SU-DHL-6 (cell line): ENCODE data around the gene OSBPL10.

Experiments used
- CTCF ChIP-seq: fragments of 200-600 bp; sonication (generic); IDR thresholded peaks from one replicate; pipeline ENCODE4 v1.5.1; 2017; ENCODE audit warnings: antibody characterized with exemption, mild to moderate bottlenecking, low read length, moderate library complexity; ENCODE audit not compliant: insufficient read depth, poor library complexity, severe bottlenecking
- EZH2phosphoT487 ChIP-seq: fragments of 200-600 bp; sonication (generic), shearing (Covaris generic); conservative IDR thresholded peaks from 2 replicates; pipeline ENCODE4 v1.6.1; 2018; ENCODE audit warnings: mild to moderate bottlenecking, antibody characterized with exemption, low read length, moderate library complexity, mixed read lengths

DNA sequence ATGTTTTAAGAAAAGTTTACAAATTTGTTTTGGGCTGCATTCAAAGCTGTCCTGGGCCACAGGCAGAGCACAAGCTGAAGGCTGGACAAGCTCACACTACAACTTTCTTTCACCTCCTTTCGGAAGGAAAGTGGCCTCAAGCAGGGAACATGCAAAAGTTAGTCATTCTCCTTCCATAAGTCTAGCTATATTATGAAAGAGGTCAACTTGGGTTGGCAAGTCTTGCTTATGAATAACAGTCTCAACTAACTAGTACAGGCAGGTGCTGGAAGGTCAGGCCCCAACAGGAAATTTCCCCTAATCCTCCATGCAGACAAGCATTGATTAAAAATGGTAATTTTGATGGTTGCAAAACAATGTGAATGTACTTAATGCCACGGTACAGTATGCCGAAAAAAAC lies 69.4 kb downstream of the OSBPL10 start:
- TF ChIP-seq CTCF (no peak), EZH2phosphoT487 (no peak)
